ENCODE measurements around the gene POLR2L.

Gene POLR2L
- total RNA-seq = 26.0 to 86.5 (median 46.5) reads per million in 17 experiments

DNA sequence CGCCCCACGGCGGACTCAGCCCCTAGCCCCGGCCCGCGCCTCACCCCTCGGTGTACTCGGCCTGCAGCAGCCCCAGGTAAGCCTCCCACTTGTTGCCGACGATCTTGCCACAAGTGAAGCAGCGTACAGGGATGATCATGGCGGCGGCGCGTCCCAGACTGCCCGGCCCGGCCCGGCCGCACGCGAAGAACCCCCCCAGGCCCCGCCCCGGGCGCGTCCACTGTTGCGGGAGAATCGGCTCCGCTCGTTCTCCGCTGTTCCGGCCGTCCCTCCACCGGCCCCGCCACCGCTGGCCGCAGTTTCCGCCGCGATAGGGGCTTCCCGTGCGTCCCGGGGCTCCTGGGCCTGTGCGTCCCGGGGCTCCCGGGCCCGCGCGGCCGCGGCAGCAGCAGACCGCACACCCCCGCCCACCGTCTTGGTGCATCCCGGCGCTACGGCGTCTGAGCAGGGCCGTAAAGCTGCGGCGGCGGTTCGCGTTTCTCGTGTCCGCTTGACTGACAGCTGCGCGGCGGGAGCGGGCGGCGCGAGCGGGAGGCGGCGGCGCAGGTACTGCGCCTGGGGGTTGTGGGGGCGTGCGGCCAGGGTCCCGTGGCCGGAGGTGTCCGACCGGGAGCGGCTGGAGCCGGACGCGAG, at the start of gene POLR2L, which contains the start of gene TSPAN4:
Gene POLR2L, minus strand, starts transcription at position 160 of the 633 bp plus-strand sequence. Its CDS starts 21 bp downstream, at position 139.
Gene TSPAN4, plus strand, starts transcription at position 483 of the 633 bp plus-strand sequence. CDS start 7,453 bp downstream, outside the sequence.
- peak; percentile 93 to 97 (median 94) for DNase-seq

DNA sequence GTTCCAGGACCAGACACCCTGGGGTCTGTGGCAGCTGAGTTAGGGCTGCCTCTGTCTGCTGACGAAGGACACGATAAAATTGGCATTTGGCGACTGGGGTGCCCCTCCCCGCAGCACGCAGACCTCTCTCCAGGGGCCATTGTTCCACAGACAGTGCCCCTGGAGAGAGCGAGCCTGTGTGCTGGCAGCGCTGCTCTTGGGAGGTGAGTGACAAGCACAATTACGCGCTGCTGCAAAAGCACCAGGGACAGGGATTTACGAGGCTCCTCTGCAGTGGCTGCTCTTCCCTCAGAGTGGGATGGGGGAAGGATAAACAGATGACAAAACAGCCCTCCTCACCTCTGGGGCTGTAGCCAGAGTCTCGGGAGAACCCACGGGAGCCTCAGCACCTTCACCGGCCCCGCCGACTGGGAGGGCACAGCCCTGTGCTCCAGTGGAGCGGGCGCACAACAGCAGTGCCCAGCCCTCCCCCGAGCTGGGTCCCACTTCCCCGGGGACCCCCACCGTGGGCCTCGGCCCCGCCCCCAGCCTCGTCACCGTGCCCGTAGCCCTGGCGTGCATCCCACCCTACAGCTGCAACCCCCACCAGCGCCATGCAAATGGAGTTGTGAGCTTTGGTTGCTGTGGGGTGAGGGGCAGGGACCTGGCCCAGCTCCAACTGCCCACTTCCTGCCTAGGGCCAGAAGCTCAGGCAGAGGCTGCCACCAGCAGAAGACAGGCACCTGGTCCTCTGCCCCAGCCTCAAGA, 48.6 kb upstream of the POLR2L start:
- DNase-seq = no peak

DNA sequence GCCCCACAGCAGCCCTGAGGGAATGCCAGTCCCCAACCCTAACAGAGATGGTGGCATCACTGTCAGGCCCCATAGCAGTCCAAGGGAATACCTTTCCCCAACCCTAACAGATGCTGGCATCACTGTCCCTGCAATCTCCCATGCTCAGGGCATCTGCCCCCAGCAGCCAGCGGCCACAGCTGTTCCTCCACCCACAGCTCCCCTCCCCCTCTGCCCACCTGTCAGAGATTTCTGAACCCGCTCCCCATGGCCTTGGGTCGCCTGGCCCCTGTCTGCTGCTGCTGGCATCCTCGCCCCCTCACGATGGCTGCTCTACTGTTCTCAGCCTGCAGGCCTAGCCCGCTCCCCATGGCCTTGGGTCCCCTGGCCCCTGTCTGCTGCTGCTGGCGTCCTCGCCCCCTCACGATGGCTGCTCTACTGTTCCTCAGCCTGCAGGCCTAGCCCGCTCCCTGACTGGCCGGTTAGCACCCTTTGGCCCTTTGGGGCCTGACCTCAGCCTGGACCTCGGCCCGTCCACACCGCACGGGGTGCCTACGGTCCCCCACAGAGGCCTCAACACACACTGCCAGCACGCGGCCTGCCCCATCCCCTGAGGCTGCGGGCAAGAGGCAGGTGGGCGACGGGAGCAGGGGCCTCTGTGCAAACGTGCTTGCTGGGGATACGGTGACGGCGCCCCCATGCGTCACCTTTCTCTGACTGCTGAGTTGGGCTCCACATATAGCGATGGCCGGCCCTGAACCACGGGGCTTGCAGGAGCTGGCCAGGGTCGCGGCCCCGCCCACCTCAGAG, 47.6 kb upstream of the POLR2L start:
- DNase-seq = no peak

DNA sequence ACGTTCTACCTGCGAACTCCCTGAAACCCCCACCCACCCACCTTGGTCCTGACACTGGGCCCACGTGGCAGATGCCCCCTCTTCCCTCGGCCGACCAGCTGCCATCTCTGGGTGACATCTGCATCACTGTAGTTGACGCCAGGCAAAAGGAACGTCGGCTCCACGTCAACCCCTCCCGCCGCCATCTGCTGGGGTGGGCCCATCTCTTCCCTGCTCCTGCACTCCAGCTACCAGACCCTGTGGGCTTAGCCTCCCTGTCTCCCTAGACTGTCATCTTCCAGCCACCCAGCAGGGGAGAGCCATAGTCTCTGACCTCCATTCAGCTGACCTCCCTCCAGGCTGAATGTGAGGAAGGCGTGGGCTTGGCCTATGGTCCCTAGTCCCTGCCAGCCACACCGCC, 46.9 kb upstream of the POLR2L start:
- DNase-seq = no peak

DNA sequence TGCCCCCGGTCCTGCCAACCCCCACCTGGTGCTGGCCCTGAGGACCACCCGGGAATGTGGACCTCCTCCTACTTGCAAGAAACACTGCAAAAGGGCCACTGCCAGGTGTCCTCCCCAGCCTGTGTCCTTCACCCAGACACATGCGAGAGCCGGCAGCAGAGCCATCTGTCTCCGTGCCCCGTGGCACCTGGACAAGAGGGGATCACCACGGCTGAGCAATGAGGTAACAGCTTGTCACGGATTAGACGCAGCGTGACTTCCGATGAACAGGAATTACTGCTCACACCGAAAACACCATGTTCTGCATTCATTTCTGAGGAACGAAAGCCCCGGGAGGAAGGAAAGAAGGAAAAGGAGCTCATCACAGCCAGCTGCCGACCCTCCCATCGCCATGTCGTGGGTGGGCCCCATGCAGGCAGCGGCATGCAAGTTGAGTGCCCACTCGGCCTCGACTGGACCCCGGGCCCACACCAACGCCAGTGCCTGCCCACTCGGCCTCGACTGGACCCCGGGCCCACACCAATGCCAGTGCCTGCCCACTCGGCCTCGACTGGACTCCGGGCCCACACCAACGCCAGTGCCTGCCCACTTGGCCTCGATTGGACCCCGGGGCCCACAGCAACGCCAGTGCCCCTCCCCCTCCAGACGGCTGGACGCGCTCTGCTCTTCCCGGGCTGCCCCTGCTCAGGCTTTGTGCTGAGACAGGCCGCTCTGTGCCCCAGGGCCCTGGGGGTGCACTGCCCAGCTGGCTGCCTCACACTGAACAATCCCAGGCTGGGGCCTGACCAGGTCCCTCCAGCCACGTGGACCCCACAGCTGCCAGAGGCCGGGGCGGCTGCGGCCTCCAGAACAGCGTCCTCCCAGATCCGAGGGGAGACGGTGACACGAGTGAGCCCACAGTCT, 46.2 kb upstream of the POLR2L start:
- no peak for DNase-seq

DNA sequence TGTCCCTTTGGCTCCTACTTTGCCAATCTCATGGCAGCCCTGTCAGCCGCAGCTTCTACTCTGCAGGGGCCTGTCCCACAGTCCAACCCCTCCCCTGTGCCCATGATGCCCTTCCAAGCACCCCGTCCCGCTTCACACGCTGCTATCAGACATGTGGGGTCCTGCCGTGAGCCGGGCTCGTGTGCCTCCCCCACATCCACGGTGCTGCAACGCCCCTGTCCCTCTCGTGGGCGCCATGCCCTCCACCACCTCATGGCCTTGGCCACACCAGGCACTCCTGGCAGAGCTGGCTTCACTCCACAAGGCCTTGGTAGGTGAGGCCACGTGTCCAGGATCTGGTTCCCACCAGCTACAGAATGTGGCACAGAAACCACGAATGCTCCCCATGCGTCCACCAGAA, 45.3 kb upstream of the POLR2L start:
- no peak for DNase-seq

DNA sequence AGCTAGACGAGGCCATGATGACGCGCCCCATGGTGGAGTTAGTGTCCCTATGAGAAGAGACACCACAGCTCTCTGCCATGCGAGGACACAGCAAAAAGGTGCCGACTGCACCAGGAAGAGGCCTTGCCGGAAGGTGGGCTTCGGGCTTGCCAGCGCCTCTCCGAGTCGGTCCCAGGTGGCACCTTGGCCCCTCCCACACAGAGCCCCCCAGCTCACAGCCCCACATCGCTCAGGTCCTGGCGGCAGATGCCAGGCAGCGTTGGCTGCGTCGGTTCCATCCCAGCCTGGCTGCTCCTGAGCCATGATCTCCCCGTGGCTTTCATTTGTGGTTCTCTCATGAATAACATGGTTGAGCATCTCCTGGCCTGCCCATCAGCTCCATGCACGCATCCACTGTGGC, 44.2 kb upstream of the POLR2L start:
- no peak for DNase-seq

DNA sequence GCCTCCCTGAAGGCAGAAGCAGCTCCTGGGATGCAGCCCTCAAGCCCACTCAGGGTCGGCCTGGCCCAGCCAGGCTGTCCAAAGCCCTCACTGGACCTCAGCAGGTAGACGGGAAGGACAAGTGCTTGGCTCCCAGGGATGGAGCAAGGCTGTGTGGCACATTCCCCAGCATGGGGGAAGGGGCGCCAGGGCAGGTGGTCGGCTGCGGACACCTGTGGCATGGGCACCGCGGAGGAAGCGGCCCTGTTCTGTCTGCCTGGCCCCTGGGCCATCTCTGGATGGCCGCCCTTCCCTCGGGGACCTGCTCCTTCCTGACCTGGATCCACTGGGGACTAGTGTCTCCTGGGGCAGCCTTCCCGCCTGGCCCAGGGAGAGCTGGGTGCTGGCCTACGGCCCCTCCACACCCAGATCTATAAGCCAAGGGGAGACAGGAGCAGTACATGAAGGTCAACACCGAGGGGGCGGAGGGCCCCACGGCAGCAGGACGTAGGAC, 42.3 kb upstream of the POLR2L start:
- no peak for DNase-seq

DNA sequence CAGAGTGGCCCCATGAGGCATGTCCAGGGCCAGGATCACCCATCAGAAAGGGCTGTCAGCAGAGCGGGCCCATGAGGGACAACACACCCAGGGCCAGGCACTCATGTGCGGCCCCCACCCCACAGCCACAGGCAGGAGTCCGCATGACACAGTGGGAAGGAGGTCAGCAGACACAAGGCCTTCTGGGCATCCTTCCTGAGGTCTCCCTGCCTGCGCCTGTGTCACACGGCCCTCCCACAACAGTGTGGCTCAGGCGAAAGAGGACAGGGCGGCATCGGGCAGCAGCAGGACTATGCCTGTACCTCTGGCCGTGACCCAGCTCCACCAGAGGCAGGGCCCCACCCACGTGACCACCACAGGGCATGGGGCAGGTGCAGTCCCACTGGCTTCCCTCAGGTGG, 41.2 kb upstream of the POLR2L start:
- no peak for DNase-seq

DNA sequence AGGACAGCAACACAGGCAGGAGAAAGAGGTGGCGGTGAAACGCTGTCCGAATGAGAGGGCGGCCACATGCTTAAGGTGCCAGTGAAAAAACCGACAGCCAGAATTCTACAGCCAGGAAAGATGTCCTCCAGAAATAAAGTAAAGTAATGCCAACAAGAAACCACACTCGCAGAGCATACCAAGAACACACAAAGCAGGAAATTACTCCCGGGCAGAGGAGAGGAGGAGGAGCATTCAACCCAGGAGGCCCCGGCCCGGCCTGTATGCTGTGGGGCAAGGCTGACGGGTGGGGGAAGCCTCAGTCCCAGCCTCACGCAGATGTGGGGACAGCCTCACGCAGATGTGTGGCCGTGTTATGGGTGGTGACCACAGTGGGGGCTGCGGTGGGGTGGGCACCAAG, 40.3 kb upstream of the POLR2L start:
- DNase-seq = no peak

DNA sequence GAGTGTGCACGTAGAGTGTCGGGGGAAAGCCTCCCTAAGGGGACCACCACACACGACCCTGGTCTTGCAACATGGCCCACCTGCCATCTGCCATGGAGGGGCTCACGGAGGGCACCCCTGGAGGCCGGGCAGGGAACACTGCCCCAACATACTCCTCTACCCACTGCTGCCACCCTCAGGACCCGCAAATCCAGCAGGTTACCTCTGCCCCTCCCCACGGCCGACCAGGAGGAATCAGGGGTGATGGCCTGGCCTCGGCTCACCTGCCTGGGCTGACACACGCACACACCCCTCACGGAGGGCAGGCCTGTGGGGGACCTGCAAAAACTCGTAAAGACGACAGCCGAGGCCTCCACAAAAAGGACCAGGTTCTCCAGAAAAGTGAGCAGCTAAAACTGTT, 38.1 kb upstream of the POLR2L start:
- DNase-seq = no peak

DNA sequence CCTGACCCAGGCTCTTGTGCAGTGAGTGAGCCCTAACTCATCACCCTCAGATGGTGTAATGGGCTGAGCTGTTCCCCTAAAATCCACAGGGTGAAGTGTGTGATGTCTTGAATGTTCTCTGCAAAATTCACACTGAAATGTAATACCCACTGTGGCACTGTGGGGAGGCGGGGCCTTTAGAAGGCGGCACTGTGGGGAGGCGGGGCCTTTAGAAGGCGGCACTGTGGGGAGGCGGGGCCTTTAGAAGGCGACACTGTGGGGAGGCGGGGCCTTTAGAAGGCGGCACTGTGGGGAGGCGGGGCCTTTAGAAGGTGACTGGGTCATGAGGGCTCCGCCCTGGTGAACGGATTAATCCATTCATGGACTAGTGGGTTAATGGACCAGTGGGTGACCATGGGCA, 35.2 kb upstream of the POLR2L start:
- DNase-seq = no peak

DNA sequence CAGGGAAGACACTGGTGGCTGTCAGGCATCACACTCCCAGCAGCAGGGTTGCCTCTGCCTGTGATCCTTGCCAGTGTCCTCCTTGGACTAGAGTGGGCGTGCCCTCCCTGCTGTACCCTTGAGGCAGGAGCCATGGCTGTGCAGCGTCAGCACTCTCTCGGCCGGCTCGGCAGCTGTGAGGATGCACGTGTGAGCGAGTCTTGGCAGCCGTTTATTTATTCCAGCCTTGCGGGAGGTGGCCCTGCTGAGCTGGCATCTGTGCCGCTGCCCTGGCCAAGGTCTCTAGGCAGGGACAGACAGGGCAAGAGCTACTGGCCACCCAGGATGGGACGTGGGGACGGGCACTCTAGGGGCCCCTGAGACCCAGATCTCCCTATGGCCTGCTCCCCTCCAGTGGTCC, 34.2 kb upstream of the POLR2L start:
- no peak for DNase-seq

DNA sequence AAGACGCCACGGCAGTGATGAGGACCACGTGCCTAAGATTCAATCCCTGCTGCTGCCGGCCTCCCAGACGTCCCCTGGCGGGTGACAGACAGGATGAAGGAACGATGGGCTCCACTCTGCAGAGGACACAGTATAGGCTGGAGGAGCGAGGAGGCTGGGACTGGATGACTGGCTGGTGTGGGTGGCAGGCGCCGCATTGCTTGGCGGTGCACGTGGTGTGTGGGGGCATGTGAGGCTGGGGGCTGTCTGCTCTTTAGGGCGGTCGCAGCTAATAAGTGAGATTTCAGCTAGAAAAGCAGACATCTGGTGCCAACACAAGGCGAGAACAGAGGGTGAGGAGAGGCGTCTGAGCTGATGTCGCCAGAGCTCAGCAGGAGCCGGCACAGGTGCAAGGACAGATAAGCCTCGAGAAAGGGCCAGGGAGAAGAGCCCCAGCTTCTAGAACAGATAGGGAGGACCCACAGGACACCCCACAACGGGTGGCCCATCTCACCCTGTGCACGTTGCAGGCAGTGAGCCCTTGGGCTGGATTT, 33.5 kb upstream of the POLR2L start:
- no peak for DNase-seq

DNA sequence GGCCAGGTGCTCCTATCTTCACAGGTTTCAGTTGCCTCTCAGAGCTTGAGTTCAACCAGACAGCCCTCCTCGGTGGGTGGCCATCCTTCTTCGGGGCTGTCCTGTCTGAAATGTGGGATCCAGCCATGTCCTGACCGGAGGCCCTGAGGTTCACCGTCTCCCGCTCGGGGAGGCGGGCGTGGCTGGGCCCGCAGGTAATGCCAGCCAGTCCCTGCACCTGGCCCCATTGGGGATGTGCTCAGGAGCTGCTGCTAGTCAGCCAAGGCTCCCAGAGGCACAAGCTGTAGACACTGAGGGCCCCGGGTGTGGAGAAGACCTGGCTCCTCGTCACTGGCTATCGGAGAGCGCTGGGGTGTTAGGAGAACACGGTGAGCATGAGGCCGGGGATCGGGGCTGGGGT, 32.9 kb upstream of the POLR2L start:
- no peak for DNase-seq

DNA sequence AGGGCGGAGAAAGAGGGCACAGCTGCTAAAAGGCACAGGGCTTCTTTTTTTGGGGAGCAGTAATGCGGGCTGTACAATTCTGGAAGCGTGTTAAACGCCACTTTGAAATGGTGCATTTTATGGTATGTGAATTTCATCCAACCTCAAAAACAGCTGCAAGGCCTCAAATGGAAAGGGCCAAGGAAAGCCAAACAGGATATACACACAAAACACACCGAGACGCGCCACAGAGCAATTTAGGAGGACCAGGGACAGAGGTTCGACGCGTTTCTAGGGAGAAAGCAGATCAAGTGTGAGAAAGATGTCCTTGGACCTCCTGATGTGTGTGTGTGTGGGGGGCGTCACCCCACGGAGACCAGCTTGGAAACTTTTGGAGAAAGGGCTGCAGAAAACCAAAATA, 31.4 kb upstream of the POLR2L start:
- no peak for DNase-seq

DNA sequence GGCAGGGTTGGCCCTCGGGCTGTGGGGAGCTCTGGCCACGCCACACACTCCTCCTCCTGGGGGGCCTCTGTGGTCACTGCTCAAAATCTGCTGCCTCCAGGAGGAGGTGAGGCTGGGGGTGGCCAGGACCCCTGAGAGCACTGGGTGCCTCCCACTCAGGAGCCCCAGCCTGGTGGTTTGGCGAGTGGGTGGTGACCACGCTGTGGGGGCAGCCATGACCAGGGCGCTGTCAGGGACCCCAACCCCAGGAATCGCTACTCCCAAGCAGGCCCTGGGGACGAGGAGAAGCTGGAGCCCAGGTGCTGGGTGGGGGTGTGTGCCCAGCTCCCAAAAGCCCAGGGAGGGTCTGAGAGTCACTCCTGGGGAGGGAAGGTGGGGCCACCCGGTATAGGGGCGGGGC, 30.5 kb upstream of the POLR2L start:
- DNase-seq = no peak

DNA sequence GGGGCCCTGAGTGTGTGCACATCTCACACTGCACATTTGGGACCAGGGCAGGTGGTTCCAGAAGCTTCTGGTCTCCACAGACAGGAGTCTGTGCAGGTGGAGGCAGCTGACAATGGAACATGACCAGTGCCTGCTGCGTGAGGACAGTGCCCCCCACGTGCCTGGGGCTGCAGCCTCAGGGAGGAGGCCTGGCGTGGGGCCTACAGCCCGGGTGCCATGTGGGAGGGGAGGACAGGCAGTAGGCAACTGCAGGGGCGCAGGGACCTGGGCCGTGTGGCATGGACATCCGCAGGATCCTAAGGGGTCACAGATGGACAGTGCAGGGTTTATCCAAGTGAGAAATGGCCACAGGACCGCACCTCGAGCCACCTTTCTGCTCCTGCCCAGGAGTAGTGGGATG, 29.1 kb upstream of the POLR2L start:
- no peak for DNase-seq

DNA sequence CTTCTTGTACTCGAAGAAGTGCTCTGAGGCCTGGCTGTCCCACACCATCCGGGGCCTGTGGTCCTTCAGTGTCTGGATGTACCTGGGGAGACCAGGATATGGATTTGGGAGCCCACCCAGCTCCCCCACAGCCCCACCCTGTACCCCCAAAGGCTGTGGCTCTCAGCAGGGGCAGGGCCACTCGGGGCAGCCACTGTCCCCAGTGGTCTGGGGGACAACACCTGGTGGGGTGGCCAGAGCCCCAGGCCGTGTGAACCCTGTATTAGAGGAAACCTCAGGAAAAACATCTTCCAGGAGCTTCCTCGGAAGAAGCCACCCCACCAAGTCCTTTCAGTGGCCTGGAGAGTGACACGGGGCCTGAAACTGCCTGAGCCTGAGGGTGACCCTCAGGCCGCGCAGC, 28.1 kb upstream of the POLR2L start:
- no peak for DNase-seq

DNA sequence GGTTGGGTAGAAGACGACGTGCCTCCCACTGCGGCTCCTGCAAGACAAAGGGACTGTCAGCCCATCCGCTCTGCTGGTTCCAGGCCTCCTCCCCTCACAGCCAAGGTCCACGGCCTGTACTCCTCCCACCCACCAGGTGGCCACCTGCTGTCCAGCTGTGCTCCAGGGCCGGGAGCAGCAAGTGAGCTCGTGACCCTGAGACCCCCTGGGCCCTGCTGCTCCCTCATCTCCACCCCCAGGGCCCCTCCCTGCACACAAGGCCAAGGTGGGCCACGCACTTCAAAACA, 27.7 kb upstream of the POLR2L start:
- DNase-seq = no peak

DNA sequence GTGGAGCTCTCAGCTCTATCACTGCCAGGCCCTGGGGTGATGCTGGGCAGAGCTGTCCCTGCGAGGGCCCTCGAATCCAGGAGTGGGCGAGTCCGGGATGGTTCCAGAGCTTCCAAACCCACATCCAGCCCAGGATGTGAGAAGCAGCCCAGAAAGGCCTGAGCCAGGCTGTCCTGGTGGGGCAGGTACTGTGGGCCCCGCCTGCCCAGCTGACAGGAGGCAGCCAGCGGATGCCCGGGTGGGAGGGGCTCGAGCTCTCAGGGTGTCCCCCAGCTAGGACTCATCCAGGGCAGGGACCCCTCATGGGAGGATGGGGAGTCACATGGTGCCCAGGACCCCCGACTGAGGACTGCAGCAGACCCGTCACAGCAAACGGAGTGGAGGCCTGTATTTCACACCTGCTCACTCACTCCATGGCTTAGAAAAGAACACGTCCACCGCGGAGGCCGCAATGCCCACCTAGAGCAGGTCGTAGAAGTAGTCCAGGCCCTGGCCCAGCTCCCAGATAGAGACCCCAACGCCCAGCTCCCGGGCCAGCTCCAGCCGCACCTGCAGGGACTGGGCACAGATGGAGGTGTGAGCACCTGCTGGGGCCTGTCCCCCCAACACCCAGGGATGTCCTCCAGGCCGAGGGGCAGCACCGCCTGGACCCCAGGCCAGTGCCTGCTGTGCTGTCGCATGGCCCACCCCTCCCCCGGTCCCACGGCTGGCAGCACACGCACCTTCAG, 27.2 kb upstream of the POLR2L start:
- DNase-seq = no peak

DNA sequence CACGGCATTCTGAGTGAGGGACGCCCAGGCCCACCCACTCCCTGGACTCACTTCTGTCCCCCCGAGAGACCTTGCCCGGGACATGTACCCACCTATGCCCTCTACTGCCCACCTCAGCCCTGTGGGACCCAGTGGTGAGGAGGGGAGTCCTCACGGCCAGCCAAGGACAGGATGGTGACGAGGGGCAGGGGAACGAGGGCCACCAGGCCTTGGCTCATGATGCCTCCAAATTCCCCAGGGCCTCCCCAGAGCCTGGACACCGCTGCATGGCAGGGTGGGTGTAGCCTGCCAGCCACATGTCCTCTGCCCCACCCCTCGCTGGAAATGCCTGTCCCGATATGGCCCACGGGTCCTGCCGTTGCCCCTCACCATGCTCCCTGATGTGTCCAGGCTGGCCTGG, 26.5 kb upstream of the POLR2L start:
- no peak for DNase-seq
